ENCODE results near the gene RETREG3.
"Not testable (repeated sequence)": the region's sequence is repeated elsewhere in the genome, so short reads cannot be mapped to it uniquely, and the experiment has no call there.

RETREG3 gene

GRCh38 chr17:42553161-42553818 is 55.9 kb downstream of the RETREG3 start:
- TF ChIP-seq ZFX (IDR thresholded peaks at IDR 0.05) = no peak
- no peak for TF ChIP-seq CTCF (conservative IDR thresholded peaks at IDR 0.05)
- H3K27ac ChIP-seq = peak overlapping the region; percentile 95

GRCh38 chr17:42552736-42553135 is 56.4 kb downstream of the RETREG3 start, which contains the start of gene HSD17B1:
Gene HSD17B1 (plus strand): TSS chr17:42552923. CDS start chr17:42552934, 11 bp downstream.
- H3K27ac ChIP-seq = peak within 1 kb of the TSS; percentile 95

- H3K27ac ChIP-seq = no peak overlapping the region
- TF ChIP-seq ZFX (IDR thresholded peaks at IDR 0.05) (no peak), CTCF (conservative IDR thresholded peaks at IDR 0.05) (no peak)
These were observed 60.0 kb downstream of the RETREG3 start for GRCh38 chr17:42548993-42549755.

GRCh38 chr17:42548070-42548837 is 60.9 kb downstream of the RETREG3 start:
- H3K27ac ChIP-seq = no peak overlapping the region
- TF ChIP-seq ZFX (IDR thresholded peaks at IDR 0.05) (no peak), CTCF (conservative IDR thresholded peaks at IDR 0.05) (no peak)

GRCh38 chr17:42547698-42548069 is 61.5 kb downstream of the RETREG3 start:
- no peak overlapping the region for H3K27ac ChIP-seq
- TF ChIP-seq ZFX (IDR thresholded peaks at IDR 0.05) = no peak
- no peak for TF ChIP-seq CTCF (conservative IDR thresholded peaks at IDR 0.05)

- H3K27ac ChIP-seq = no peak overlapping the region
- TF ChIP-seq ZFX (IDR thresholded peaks at IDR 0.05) (no peak), CTCF (conservative IDR thresholded peaks at IDR 0.05) (no peak)
These were observed 62.1 kb downstream of the RETREG3 start for GRCh38 chr17:42547001-42547461.

GRCh38 chr17:42545755-42546505 is 63.2 kb downstream of the RETREG3 start:
- H3K27ac ChIP-seq = not testable (repeated sequence)

Measured in C4-2B (cell line).